NB4 (cell line): ENCODE results near the gene GNB1L.

Experiments used
- DNase-seq: peaks from one replicate; pipeline ENCODE4 v3.0.0; 2010; ENCODE audit warnings: low read depth
- H3K4me3 ChIP-seq: one replicate; pipeline ENCODE4 v1.5.1; 2011; ENCODE audit warnings: mild to moderate bottlenecking, low read depth, low read length, moderate library complexity
- MYC ChIP-seq: IDR thresholded peaks from 2 replicates; pipeline ENCODE4 v1.6.1; 2011; ENCODE audit warnings: low read depth, low read length
- POLR2A ChIP-seq: IDR thresholded peaks from 2 replicates; pipeline ENCODE4 v1.6.1; 2011; ENCODE audit warnings: mild to moderate bottlenecking; ENCODE audit not compliant: insufficient read length; ENCODE audit errors: extremely low read depth
- TF ChIP-seq, protein P1 (sequence below): IDR thresholded peaks from one replicate; pipeline ENCODE4 v1.5.1; 2012; ENCODE audit warnings: low read depth, low read length
- TF ChIP-seq, protein P2 (sequence below): IDR thresholded peaks from 2 replicates; pipeline ENCODE4 v1.6.1; 2011; ENCODE audit warnings: low read depth, low read length

Gene GNB1L

DNA sequence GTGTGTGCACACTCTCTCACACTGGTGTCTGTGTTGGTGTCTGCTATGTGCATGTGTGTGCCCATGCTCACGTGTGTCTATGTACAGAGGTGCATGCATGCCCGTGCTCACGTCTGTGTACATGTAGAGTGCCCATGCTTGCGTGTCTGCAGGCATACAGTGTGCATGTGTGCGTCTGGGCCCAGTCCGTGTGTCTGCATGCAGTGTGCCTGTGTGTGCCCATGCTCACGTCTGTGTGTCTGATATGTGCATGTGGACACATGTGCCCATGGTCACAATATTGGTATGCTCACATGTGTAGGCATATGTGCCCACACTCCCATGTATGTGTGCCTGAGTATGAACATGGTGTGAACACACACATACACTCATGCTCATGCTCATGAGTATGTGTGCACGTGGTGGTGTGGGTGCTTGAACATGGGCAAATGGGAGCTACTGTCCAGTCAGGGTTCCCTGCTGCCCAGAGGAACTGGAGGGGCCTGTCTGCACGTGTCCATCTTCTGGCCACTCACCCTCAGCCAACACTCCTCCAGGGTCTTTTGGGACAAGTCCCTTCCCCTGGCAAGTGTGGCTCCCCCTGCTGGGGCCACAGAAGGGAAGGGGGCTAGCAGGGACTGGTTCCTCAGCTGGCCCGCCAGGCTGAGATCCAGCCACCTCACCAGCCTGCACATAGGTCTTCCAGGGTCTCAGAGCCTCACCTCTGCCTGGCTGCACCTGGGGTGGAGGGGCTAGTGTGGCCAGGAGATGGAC lies 101.4 kb downstream of the GNB1L start:
- TF ChIP-seq MYC (no peak), POLR2A (no peak)
- TF ChIP-seq, protein P1, sequence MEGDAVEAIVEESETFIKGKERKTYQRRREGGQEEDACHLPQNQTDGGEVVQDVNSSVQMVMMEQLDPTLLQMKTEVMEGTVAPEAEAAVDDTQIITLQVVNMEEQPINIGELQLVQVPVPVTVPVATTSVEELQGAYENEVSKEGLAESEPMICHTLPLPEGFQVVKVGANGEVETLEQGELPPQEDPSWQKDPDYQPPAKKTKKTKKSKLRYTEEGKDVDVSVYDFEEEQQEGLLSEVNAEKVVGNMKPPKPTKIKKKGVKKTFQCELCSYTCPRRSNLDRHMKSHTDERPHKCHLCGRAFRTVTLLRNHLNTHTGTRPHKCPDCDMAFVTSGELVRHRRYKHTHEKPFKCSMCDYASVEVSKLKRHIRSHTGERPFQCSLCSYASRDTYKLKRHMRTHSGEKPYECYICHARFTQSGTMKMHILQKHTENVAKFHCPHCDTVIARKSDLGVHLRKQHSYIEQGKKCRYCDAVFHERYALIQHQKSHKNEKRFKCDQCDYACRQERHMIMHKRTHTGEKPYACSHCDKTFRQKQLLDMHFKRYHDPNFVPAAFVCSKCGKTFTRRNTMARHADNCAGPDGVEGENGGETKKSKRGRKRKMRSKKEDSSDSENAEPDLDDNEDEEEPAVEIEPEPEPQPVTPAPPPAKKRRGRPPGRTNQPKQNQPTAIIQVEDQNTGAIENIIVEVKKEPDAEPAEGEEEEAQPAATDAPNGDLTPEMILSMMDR = peak; percentile 43
- TF ChIP-seq, protein P2, sequence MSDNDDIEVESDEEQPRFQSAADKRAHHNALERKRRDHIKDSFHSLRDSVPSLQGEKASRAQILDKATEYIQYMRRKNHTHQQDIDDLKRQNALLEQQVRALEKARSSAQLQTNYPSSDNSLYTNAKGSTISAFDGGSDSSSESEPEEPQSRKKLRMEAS = no peak
- no peak overlapping the region for H3K4me3 ChIP-seq
- DNase-seq = no peak

DNA sequence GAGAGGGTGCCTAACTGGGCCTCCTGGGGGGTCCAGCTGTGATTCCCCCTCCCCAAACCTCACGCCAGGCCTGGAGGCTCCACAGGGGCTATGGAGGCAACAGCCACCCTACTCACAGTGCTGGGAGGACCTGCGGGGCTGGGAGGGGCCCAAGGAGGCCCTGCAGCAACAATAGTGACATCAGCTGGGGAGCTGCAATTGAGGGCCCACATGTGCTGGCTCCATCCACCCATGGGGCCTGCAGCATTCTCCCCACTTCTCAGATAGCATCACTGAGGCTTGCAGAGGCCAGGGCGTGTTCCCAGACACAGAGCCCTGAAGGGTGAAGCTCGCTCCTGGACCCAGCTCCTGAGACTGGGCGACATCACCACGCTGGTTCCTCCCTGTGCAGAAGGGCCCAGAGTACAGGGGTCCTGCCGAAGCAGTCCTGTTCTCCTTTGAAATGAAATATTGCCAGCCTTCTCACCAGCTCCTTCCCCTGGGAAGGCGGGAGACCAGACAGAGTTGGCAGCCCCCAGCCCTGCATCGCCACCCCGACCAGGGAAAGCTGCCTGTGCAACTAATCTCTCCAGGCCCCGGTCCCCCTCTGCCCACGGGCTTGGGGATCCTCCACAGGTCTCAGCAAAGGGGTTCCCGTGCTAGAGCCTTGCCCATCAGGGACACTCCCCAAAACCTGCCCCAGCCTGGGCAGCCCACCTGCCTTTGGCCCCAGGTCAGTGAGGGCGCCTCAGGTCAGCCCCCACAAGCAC lies 103.0 kb downstream of the GNB1L start:
- no peak overlapping the region for H3K4me3 ChIP-seq
- TF ChIP-seq POLR2A = no peak
- TF ChIP-seq, protein P2 = no peak
- TF ChIP-seq MYC = no peak
- TF ChIP-seq, protein P1 = no peak
- no peak for DNase-seq

DNA sequence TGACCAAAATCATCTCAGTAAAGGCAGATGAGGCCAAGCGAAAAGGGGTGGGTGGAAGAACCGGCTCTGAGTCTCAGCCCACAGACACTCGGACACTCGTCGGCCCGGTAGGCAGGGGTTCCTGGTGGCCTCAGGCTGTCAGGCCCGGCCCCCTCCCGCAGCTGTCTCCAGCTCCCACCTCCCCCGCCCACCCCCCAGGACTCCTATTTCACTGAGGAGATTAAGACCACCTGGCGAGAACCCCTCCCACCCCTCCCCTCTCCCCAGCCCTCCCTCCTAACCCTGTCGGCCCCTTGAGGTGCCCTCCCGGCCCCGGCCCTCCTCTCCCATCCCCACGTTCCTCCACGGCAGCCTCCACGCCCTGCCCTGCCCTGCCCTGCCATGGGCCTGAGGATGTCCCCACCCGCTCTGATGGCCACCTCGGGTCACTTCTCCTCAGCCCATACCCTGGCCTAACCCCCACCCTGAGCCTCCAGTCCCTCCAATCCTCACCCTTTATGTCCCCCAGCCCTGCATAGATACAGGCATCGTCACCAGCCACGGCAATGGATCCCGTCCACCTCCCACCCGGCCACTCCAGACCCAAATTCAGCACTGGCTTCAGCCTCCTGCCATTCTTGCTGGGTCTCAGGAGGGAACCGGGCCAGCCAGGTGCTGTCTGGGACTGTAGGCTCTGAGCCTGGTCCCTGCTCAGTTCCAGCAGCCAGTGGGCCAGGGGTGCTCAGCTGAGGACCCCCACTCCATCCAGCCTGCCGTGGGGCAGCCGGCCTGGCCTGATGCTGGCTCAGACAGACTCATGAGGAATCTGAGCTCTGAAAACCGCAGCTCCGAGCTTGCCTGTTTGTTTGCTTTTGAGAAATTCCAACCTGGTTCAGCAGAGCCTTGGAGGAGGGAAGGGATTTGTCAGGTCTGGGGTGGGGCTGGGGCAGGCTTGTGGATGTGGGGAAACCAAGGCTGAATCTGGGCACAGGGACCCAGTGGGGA lies 103.9 kb downstream of the GNB1L start:
- no peak for DNase-seq
- no peak overlapping the region for H3K4me3 ChIP-seq
- TF ChIP-seq, protein P1 = no peak
- TF ChIP-seq MYC (no peak), POLR2A (no peak)
- TF ChIP-seq, protein P2 = no peak

DNA sequence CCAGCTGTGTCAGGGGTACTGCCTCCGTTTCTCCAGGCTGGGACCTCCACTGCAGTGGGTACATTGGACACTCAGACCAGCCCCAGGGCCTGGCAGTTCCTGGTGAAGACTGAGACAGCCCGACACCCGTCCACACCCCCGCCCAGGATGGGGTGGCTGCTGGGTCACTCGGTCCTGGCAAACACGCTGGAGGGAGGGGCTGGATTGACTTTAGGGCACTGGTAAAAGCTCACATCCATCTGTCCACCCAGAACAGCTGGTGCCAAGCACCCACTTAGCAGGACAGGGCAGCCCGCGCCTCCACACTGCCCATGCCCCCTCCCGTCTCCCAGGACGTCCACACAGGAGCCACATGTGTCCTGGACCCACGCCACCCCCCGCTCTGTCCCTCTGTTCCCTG lies 104.8 kb downstream of the GNB1L start:
- no peak for DNase-seq
- TF ChIP-seq, protein P2 = no peak
- no peak for TF ChIP-seq MYC
- TF ChIP-seq, protein P1 = no peak
- TF ChIP-seq POLR2A = no peak
- H3K4me3 ChIP-seq = no peak overlapping the region

DNA sequence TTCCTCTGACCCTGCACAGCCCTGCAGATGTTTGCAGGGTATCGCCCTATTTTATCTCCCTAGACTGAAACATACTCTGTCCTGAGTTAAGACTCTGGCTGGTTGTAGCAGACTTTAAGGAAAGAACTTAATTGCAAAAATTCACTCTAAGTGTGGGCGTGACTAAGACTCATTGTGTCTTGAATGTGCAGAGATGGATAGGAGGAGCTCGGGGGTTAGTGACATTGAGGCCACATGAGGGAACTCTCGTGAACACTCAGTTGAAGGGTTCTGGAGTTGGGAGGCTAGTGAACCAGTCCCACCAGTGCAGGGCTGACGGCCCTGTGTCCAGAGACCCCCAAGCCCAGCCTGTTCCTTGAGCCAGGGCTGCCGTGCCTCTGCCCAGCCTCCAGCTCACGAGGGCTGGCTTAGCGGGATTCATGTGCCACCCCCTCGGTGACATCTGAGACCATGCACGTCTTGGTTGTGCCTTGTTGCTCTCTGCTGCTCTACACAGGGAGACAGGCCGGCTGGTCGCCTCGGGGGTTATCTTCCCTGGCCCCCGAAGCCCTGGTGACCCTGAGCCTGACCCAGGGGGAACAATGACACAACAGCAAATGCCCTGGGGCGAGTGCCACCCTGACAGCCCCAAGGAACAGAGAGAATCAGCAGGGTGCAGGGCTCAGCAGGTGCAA lies 105.5 kb downstream of the GNB1L start:
- H3K4me3 ChIP-seq = no peak overlapping the region
- no peak for DNase-seq
- TF ChIP-seq MYC (no peak), POLR2A (no peak)
- TF ChIP-seq, protein P2 = no peak
- TF ChIP-seq, protein P1 = no peak
